HG03175 (cell line): Measurements from ENCODE around the gene VPS29.
"Not testable (repeated sequence)": the region's sequence is repeated elsewhere in the genome, so short reads cannot be mapped to it uniquely, and the experiment has no call there.

Experiments
- ATAC-seq: cut with Tn5 transposase; IDR thresholded peaks from one replicate; pipeline ENCODE4 v1.9.1; 2021; ENCODE audit warnings: mild to moderate bottlenecking, moderate library complexity; ENCODE audit not compliant: unreplicated experiment

VPS29 gene

DNA sequence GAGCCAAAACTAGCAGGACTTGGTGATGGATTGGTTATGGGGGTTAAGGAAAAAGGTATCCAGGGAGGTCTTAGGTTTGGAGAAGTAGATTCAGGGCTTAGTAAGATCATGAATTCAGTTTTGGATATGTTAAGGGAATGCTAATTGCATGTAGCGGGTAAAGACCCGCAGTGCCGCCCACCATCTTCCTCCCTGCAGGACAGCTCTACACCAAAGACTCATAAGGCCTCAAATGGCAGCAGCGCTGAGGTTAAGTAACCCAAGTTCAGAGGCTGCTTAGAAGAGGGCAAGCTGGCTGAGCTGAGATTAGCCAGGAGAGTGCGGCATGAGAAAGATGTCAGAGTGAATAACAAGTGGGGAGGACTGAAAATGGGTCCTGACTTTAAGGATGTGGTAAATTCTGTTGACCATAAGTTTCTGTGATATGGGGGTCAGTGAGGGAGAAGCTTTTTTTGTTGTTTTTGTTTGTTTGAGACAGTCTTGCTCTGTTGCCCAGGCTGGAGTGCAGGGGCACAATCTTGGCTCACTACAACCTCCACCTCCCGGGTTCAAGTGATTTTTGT lies 26.4 kb upstream of the VPS29 start:
- ATAC-seq = no peak

DNA sequence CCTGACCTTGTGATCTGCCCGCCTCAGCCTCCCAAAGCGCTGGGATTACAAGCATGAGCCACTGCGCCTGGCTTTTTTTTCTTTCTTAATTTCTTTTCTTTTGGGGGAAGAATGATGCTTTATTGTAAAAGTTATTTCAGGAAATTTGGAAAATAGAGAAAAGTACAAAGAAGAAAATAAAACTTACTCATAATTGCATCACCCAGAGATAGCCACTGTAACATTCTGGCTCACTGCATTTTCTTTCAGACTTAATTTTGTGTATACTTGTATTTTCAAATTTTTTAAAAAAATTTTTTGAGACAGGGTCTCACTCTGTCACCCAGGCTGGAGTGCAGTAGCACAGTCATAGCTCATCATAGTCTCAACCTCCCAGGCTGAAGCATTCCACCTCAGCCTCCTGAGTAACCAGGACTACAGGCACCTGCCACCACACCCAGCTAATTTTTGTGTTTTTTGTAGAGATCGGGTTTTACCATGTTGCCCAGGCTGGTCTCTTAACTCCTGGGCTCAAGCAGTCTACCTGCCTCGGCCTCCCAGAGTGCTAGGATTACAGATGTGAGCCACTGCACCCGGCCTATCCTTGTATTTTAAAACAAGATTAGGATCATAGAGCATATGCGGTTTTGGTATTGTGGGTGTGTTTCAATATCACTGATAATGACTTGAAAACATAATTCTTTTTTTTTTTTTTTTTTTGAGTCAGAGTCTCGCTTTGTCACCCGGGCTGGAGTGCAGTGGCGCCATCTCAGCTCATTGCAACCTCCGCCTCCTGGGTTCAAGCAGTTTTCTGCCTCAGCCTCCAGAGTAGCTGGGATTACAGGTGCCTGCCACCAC lies 19.2 kb upstream of the VPS29 start:
- ATAC-seq = not testable (repeated sequence)

DNA sequence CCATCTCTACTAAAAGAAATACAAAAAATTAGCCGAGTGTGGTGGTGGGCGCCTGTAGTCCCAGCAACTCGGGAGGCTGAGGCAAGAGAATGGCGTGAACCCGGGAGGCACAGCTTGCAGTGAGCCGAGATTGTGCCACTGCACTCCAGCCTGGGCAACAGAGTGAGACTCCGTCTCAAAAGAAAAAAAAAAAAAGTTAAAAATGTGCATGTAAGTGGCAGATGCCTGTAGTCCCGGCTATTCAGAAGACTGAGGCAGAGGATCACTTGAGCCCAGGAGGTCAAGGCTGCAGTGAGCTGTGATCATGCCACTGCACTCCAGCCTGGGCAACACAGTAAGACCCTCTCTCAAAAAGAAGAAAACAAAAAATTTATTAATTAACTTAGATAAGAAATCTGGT lies 16.1 kb upstream of the VPS29 start:
- not testable (repeated sequence) for ATAC-seq

DNA sequence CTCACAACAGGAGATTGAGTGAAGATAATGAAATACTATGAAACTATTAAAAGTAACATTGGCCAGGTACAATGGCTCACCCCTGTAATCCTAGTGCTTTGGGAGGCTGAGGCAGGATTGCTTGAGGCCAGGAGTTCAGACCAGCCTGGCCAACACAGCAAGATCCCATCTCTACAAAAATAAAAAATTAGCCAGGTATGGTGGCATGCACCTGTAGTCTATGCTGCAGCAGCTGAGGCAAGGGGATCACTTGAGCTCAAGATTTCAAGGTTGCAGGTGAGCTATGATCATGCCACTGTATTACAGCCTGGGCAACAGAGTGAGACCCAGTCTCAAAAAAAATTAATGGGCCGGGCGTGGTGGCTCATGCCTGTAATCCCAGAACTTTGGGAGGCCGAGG lies 15.1 kb upstream of the VPS29 start:
- no peak for ATAC-seq

DNA sequence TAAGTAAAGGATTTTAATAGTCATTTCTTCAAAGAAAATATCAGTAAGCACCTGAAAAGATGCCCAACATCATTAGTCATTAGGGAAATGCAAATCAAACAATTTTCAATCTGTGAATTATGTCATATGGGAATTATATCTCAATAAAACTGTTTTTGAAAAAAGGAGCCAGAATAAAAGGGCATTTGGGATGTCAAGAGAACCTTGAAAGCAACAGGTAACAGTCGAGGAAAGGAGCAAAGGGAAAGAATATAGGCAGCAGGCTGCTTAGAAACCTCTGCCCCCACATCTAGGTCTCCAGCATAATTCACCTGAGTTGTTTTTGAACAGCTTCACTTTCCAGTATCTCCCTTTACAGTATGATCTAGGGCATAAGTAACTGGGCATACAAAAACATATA lies 12.5 kb upstream of the VPS29 start:
- ATAC-seq = no peak

DNA sequence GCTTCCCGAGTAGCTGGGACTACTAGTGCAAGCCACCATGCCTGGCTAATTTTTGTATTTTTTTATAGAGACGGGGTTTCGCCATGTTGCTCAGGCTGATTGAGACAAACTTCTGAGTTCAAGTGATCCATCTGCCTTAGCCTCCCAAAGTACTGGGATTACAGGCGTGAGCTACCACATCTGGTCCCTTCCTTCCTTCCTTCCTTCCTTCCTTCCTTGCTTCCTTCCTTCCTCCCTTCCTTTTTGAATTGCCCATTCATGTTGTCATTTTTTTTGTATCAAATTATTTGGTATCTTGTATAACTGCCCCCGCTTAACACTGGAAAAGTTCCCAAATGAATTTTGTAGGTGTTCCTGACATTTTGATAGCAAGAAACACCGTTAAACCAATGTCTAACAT lies 11.9 kb upstream of the VPS29 start:
- ATAC-seq = no peak

DNA sequence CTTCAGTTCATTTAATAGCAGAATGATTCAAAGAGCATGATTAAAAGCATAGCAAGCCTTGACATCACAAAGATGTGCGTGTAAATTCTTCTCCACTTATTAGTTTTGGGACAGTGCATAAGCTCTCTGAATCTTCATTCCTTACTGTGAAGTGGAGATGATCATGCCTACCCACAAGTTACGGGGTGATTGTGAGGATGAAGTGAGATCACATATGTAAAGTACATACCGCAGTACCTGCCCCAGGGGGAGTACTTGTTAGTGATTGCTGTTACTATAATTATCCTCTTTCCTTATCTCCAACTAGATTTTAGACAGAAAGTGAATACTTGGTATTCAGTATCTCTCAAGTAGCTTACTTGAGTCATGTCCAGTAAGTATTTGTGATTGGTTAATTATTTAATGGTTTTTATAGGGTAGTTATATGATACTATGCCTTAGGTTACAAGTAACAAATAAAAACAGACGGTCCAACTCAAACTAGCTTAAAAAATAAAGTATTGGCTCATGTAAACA lies 6.2 kb upstream of the VPS29 start:
- no peak for ATAC-seq

DNA sequence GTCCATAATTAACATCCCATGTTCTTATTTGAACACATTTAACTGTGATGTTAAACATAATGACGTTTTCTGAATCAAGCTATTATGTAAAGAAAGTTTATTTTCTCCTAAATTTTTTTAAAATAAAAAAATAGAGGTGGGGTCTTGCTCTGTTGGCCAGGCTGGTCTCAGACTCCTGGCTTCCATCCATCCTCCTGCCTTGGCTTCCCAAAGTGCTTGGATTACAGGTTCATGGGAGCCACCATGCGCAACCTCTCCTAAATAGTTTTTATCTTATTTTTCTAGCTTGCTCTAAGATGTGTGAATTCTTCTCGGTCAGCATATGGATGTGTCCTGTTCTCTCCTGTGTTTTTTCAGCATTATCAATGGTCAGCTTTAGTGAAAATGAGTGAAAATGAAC lies 3.4 kb upstream of the VPS29 start:
- no peak for ATAC-seq

DNA sequence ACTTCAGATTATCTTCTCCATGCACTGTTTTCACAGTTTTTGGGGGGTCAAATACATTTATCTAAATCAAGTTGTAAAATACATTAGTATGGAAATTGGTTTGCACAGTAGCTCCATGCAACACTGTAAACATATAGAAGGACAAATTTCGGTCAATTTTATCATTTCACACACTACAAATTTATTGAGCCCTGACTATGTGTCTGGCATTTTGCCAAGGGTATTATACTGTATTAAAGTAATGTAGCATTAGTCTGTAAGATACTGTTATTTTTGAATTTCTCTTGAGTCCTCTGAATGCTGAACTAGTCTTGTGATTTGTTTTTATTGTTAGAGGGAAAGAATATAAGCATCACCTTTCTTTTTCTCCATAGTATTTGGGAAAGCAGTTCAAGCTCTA lies 1.5 kb upstream of the VPS29 start:
- no peak for ATAC-seq

DNA sequence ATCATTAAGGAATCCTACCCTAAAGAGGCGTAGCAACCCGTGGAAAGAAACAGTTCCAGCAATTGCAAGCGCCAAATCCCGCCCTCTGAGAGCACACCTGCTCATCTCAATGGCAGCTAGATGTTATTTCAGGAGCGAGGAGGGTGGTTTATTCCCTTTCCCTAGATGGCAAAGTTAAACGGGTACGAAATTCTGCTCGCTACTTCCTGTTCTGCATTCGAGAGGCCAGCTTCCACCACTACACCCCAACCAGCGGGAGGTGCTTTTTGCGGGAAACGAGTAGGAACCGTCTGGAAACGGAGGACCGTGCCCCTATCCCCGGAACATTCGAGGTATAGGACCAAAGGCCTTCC lies 536 bp downstream of the VPS29 start:
- ATAC-seq = peak; percentile 18

DNA sequence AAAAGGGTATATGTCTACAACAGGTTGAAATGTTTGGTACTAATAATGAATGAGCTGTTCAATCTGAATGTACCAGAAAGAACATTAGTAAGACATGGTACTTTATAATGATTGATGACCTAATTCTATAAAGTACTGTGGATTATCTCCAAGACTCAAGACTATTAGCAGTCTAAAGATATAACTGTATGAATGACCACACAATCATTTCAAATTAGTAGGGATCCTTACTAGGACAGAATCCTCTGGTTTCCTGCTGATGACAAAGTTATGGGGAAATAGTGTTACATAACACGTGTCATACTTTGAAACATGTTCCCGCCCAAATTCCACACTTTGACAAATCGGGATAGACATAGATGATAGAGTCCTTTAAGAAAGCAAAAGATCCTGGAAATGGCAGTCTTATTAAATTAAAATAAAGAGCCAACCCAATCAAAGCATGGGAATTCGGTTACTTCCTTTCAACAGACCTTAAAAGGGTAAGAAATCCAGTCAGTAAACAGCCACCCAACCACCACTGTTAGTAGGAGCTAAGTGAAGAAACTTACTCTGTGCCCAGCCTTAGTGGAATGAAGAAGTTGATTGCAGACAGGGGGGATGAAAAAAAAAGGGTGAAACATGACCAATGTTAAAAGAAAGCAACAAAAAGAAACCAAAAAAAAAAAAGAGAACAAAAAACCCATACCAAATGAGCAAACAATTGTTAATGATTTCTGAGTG lies 2.8 kb downstream of the VPS29 start:
- ATAC-seq = no peak

DNA sequence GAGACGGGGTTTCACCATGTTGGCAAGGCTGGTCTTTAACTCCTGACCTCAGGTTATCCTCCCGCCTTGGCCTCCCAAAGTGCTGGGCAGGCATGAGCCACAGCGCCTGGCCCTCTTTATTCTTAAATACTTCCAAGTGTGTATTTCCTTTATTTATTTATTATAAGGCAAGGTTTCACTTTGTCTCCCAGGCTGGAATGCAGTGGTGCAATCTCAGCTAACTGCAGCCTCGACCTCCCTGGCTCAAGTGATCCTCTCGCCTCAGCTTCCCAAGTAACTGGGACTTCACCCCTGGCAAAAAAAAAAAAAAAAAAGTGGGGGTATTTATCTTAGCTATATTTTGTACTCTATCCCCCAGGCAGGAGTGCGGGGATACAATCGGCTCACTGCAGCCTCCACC lies 26.5 kb downstream of the VPS29 start:
- no peak for ATAC-seq

DNA sequence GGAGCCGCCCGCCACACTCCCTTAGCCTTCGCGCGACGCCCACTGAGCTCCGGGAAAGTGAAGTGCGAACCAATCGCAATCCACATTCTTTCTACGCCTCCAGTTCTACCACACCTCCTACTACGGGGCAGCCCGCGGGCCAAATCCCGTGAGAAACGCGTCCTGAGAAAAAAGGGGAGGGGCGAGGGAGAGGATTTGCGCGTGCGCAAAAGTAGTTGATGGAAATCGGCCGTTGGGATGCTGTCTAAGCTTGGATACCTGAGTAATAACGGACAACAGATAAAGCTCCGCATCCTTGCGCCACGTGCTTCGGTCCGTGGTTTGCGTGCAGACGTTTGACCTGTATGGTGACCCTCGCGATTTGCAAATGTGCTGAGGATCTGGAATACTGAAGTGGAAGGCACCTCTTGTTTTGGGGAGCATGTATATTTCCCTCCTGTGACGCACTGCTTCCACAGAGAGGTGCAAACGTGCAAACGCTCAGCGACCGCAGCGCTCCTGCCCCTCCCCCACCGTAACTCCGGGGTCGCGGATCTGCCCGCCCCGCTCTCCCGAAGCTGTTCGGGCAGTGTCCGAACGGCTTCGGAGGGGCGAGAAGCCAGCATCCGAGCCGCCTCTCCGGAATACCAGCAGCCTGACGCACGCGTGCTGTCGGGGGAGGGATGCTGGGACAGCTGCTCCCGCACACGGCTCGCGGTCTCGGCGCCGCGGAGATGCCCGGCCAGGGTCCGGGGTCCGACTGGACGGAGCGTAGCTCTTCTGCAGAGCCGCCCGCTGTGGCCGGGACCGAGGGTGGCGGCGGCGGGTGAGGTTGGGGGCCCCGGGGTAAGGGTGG lies 33.5 kb downstream of the VPS29 start, which contains the start of the genes FAM216A and GPN3:
Gene FAM216A (plus strand): TSS at position 632 of the 835 bp plus-strand sequence. CDS start 31 bp downstream, at position 663.
Gene GPN3 (minus strand): TSS at position 44 of the 835 bp plus-strand sequence. CDS start 54 bp downstream, outside the sequence.
- ATAC-seq = peak; percentile 72

DNA sequence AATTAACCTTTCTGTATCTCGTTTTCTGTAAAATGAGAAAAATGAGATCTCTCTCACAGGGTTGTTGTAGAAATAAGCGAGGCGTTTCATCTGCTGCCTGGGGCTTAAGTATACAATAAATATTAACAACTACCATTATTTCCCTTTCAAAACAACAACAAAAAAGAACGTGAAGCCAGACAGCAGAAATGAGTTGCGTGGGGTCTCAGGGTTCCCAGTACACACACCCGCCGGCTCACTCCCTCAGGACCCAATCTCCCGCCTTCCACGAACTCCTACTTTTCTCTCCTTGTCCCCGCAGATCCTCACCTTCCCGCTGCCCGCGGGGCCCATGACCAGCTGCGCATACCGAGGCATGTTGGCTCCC lies 34.1 kb downstream of the VPS29 start:
- no peak for ATAC-seq

DNA sequence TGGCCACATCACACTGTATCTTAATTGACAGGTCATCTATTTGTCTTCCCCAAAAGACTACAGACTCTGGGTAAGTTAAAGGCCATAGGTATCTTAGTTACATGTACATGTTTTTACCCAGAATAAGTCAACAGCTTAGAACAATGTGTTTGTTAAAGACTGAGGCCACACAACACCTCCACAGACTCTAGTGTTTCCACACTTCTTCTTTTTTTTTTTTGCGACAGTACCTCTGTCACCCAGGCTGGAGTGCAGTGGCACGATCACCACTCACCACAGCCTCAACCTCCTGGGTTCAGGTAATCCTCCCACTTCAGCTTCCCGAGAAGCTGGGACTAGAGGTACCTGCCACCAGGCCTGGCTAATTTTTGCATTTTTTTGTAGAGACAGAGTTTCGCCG lies 35.1 kb downstream of the VPS29 start:
- ATAC-seq = no peak

DNA sequence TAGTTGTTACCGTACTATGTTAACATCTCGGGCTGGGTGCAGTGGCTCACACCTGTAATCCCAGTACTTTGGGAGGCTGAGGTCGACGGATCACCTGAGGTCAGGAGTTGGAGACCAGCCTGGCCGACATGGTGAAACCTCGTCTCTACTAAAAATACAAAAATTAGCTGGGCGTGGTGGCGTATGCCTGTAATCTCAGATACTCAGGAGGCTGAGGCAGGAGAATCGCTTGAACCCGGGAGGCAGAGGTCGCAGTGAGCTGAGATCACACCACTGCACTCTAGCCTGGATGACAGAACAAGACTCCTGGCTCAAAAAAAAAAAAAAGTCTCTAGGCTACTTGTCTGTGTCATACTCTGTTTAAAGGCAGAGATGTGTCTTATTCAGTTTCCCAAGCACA lies 36.1 kb downstream of the VPS29 start:
- ATAC-seq = not testable (repeated sequence)

DNA sequence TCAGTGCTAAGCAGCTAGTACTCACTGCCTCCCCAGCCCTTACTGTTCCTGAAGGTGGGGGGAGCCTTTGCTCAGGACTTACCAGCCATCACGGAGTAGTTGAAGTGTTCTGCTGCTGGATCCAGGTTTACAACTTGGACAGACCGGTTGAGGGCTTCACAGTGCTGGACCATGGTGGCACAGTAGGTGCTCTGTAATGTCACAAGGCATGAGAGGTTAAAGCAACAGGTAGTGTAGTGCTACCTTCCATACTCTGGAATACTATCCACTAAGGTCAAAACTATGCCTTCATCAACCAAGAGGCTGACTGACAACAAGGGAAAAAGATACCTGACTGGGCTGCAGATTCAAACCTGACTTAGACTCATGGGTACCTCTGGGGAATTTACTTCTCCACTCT lies 36.9 kb downstream of the VPS29 start:
- no peak for ATAC-seq

DNA sequence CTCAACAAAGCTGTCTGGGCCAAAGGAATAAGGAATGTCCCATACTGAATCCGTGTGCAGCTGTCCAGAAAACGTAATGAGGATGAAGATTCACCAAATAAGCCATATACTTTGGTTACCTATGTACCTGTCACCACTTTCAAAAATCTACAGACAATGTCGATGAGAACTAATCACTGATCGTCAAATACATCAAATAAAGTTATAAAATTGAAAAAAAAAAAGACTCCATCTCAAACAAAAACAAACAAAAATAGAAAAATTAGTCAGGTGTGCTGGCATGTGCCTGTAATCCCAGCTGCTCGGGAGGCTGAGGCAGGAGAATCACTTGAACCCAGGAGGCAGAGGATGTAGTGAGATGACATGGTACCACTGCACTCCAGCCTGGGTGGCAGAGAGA lies 40.7 kb downstream of the VPS29 start:
- ATAC-seq = not testable (repeated sequence)

DNA sequence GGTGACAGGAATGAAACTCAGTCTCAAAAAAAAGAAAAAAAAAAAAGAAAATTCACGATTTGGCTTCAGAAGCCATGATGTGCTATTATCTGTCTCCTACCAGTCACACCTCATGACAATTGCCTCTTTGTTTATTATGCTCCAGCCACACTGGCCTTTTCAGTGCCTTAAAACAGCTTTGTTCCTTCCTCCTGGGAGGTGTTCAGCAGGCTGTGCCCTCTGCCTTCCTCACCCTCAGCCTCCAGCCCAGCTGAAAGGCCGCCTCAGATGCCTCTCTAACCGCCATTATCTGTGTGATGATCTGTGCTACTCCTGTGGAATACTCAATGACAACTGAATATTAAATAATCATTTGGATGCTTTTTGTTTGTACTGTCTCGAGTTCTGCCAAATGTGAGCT lies 43.2 kb downstream of the VPS29 start:
- ATAC-seq = no peak

DNA sequence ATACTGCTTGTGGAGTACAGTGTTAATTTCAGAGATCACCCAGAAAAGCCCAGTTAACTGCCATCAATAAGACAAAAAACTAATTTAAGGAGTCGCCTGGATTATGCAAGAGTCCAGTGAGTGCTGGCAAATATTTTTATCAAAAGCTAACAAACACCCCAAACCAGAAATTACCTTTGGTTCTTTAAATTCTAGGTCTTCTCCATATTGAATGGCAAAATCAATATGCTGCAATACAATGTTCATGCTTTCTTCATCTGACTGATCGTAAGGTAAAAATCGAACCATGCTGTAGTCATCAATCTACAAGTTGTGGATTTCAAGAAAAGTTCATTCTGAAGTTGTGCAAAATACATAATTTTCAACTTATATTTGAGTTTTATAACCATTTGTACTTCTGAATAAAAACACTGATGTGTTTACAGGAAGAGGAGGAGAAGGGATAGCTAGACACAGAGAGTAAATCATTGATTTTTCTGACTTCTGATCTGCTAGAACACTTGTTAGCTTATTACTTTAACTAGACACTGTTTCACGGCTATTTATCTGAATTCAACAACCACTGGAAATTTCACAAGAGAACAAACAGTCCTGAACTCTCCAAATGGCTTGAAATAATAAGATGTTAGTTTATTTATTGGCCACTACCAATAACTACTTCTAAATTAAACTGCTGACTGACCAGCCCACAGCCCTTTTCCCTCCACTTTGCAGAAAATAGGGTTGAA lies 48.2 kb downstream of the VPS29 start:
- ATAC-seq = no peak
